ENCODE measurements around the gene LUZP4.

- TF ChIP-seq CTCF (conservative IDR thresholded peaks at IDR 0.05) (no peak), ZFX (IDR thresholded peaks at IDR 0.05) (no peak)
Observed at GRCh38 chrX:115318139-115318538, 28.6 kb downstream of the LUZP4 start.
